Neural cell (in vitro differentiated cells): ENCODE results near the gene GRIFIN. TPM values are rescaled to one million over a fixed set of nuclear protein-coding genes. Genes with fewer than 3 reads are reported as not detected.

Experiments
- H2AFZ ChIP-seq: fragments of 200-600, 300-800 bp; sonication (generic), shearing (Covaris generic); 2 replicates; pipeline ENCODE4 v1.6.0; 2014; ENCODE audit warnings: low read depth, mild to moderate bottlenecking, antibody characterized with exemption, low read length, moderate library complexity
- H3F3A ChIP-seq: fragments of 200-600 bp; shearing (Covaris generic); 2 replicates; pipeline ENCODE4 v1.6.1; 2016; ENCODE audit warnings: mild to moderate bottlenecking, moderate library complexity, mixed read lengths, antibody characterized with exemption, low read length; ENCODE audit not compliant: insufficient read depth, poor library complexity, severe bottlenecking
- H3K27ac ChIP-seq: fragments of 200-600, 300-800 bp; sonication (generic), shearing (Covaris generic); 2 replicates; pipeline ENCODE4 v1.5.1; 2014; ENCODE audit warnings: mild to moderate bottlenecking, low read length, moderate library complexity
- H3K27me3 ChIP-seq: fragments of 300-800, 200-600 bp; sonication (generic), shearing (Covaris generic); 2 replicates; pipeline ENCODE4 v1.6.0; 2014; ENCODE audit warnings: mild to moderate bottlenecking, low read depth, low read length, moderate library complexity; ENCODE audit not compliant: insufficient read depth
- H3K36me3 ChIP-seq: fragments of 300-800, 200-600 bp; sonication (generic), shearing (Covaris generic); 2 replicates; pipeline ENCODE4 v1.5.1; 2014; ENCODE audit warnings: mild to moderate bottlenecking, antibody characterized with exemption, low read length, moderate library complexity; ENCODE audit not compliant: insufficient read depth
- H3K4me2 ChIP-seq: fragments of 300-800, 200-600 bp; sonication (generic), shearing (Covaris generic); 2 replicates; pipeline ENCODE4 v1.6.0; 2014; ENCODE audit warnings: mild to moderate bottlenecking, low read length
- H3K4me3 ChIP-seq: fragments of 300-800, 200-600 bp; sonication (generic), shearing (Covaris generic); 2 replicates; pipeline ENCODE4 v1.5.1; 2014; ENCODE audit warnings: mild to moderate bottlenecking, low read length, moderate library complexity
- H3K79me2 ChIP-seq: fragments of 200-600 bp; shearing (Covaris generic); replicated peaks from 2 replicates; pipeline ENCODE4 v1.6.0; 2014; ENCODE audit warnings: mild to moderate bottlenecking, low read length, moderate library complexity; ENCODE audit not compliant: insufficient read depth
- H3K9ac ChIP-seq: fragments of 300-800, 200-600 bp; sonication (generic), shearing (Covaris generic); 2 replicates; pipeline ENCODE4 v1.6.1; 2016; ENCODE audit warnings: mild to moderate bottlenecking, low read length, mixed read lengths
- H3K9me2 ChIP-seq: fragments of 200-600 bp; shearing (Covaris generic); 2 replicates; pipeline ENCODE4 v1.6.1; 2016; ENCODE audit warnings: mild to moderate bottlenecking, low read length, mixed read lengths; ENCODE audit not compliant: insufficient read depth
- H3K9me3 ChIP-seq: fragments of 200-600, 300-800 bp; sonication (generic), shearing (Covaris generic); 2 replicates; pipeline ENCODE4 v1.6.1; 2016; ENCODE audit warnings: mild to moderate bottlenecking, mixed run types, low read length, moderate library complexity, mixed read lengths
- H4K20me1 ChIP-seq: fragments of 200-600 bp; shearing (Covaris generic); 2 replicates; pipeline ENCODE4 v1.6.1; 2016; ENCODE audit warnings: mild to moderate bottlenecking, mixed run types; ENCODE audit not compliant: insufficient read depth
- CTCF ChIP-seq: fragments of 450-650 bp; IDR thresholded peaks from 2 replicates; pipeline ENCODE4 v1.5.1; 2014; ENCODE audit warnings: antibody characterized with exemption, mild to moderate bottlenecking, moderate library complexity; ENCODE audit not compliant: poor library complexity, severe bottlenecking
- EP300 ChIP-seq: fragments of 450-650 bp; conservative IDR thresholded peaks from 2 replicates; pipeline ENCODE4 v1.6.1; 2014; ENCODE audit warnings: antibody characterized with exemption, mild to moderate bottlenecking, moderate library complexity; ENCODE audit not compliant: poor library complexity, severe bottlenecking
- EZH2 ChIP-seq: fragments of 200-600, 300-800 bp; shearing (Covaris generic), sonication (generic); IDR thresholded peaks from 2 replicates; pipeline ENCODE4 v1.6.1; 2014; ENCODE audit warnings: antibody characterized with exemption, low read length, borderline replicate concordance, mild to moderate bottlenecking; ENCODE audit not compliant: insufficient read depth, poor library complexity, severe bottlenecking
- MXI1 ChIP-seq: fragments of 450-650 bp; conservative IDR thresholded peaks from 2 replicates; pipeline ENCODE4 v1.6.1; 2014; ENCODE audit warnings: antibody characterized with exemption, mild to moderate bottlenecking; ENCODE audit not compliant: poor library complexity, severe bottlenecking
- POLR2AphosphoS5 ChIP-seq: IDR thresholded peaks from 2 replicates; pipeline ENCODE4 v1.6.1; 2012
- RAD21 ChIP-seq: fragments of 450-650 bp; conservative IDR thresholded peaks from 2 replicates; pipeline ENCODE4 v1.6.1; 2014; ENCODE audit warnings: antibody characterized with exemption, mild to moderate bottlenecking, moderate library complexity
- REST ChIP-seq: IDR thresholded peaks from 2 replicates; pipeline ENCODE4 v1.6.1; 2012; ENCODE audit warnings: borderline replicate concordance
- SMC3 ChIP-seq: fragments of 450-650 bp; conservative IDR thresholded peaks from 2 replicates; pipeline ENCODE4 v1.6.1; 2014; ENCODE audit warnings: antibody characterized with exemption, mild to moderate bottlenecking, moderate library complexity; ENCODE audit not compliant: poor library complexity
- TAF1 ChIP-seq: IDR thresholded peaks from 2 replicates; pipeline ENCODE4 v1.6.1; 2012; ENCODE audit warnings: low read depth
- polyA plus RNA-seq: library from polyadenylated mRNA; depleted of rRNA; stranded (reverse); fragments of >200 nt; gene quantifications from 2 replicates; pipeline ENCODE4 v1.2.3, GENCODE V29; 2014

Gene GRIFIN
- polyA plus RNA-seq, 1 donor from 2014 or later: not detected

GRCh38 chr7:2488272-2488645 is 12.1 kb upstream of the GRIFIN start:
- Histone ChIP-seq H3K27ac (no peak overlapping the region), H4K20me1 (no peaks in the 10 kb centered on the region), H3K9me3 (no peaks in the 10 kb centered on the region), H3K4me3 (no peak overlapping the region), H3K9ac (no peak overlapping the region), H2AFZ (no peak overlapping the region), H3K27me3 (no peaks in the 10 kb centered on the region), H3K4me2 (no peak overlapping the region), H3K36me3 (no peaks in the 10 kb centered on the region), H3K79me2 (no peaks in the 10 kb centered on the region), H3F3A (no peaks in the 10 kb centered on the region), H3K9me2 (no peaks in the 10 kb centered on the region)
- no peak for TF ChIP-seq RAD21
- no peak for TF ChIP-seq REST
- no peak for TF ChIP-seq CTCF
- TF ChIP-seq EP300: no peak
- TF ChIP-seq SMC3: no peak
- TF ChIP-seq POLR2AphosphoS5: no peak
- no peak for TF ChIP-seq EZH2
- TF ChIP-seq TAF1: no peak
- no peak for TF ChIP-seq MXI1

DNA sequence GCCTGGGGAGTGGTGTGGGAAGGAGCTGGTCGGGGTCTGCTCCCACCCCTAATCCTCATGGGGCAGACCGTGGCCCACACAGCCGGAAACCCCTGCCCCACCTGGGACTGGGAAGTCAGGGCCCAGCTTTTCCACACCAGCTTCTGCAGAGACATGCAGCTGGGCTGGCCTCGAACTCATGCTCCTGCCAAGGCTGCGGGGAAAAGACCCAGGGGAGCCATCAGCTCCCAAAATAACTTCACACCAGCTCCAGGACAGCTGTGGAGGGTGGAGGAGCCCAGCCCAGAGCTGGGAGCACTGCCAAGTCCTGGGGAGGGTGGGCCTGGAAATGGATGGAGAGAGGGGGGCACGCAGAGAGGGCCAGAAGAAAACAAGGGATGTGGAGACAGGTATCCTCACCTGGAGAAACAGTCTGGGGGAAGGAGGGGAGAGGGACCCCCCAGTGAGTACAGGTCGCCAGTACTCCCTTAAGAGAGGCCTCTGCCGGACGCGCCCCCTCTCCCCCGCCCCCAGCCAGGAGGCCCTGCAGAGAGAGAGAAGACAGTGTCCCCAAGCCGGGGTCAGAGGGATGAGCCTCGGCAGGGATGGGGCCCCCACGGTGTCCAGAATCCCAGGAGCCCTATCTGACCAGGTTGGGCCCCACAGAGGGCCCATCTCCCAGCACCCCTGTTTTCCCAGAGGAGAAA is 11.5 kb upstream of the GRIFIN start:
- Histone ChIP-seq H3K36me3 (no peaks in the 10 kb centered on the region), H3K79me2 (no peaks in the 10 kb centered on the region), H3F3A (no peaks in the 10 kb centered on the region), H3K9me3 (no peaks in the 10 kb centered on the region), H3K27ac (no peak overlapping the region), H2AFZ (no peak overlapping the region), H4K20me1 (no peaks in the 10 kb centered on the region), H3K4me2 (no peak overlapping the region), H3K9ac (no peak overlapping the region), H3K4me3 (no peak overlapping the region), H3K9me2 (no peaks in the 10 kb centered on the region), H3K27me3 (no peaks in the 10 kb centered on the region)
- no peak for TF ChIP-seq POLR2AphosphoS5
- no peak for TF ChIP-seq MXI1
